Panc1 (cell line): ENCODE results near the gene MPC1.

Experiments
- POLR2AphosphoS5 ChIP-seq: IDR thresholded peaks from 2 replicates; pipeline ENCODE4 v1.6.1; 2012; ENCODE audit warnings: mild to moderate bottlenecking, low read depth, low read length, moderate library complexity
- SIN3A ChIP-seq: IDR thresholded peaks from 2 replicates; pipeline ENCODE4 v1.6.1; 2012; ENCODE audit warnings: low read depth, mild to moderate bottlenecking, low read length, moderate library complexity, borderline replicate concordance; ENCODE audit not compliant: insufficient read depth
- TCF7L2 ChIP-seq: IDR thresholded peaks from 2 replicates; pipeline ENCODE4 v1.6.1; 2011; ENCODE audit warnings: mild to moderate bottlenecking, low read depth, low read length, inconsistent platforms
- TF ChIP-seq, protein P1 (sequence below): fragments of 450-650 bp; IDR thresholded peaks from 2 replicates; pipeline ENCODE4 v1.5.1; 2017; ENCODE audit warnings: mild to moderate bottlenecking
- TF ChIP-seq, protein P2 (sequence below), 2 experiments: IDR thresholded peaks; 2 replicates each; pipeline ENCODE4 v1.6.1; 2011 to 2012; ENCODE audit warnings: low read depth in 2 of 2, control low read depth in 1 of 2, low read length in 1 of 2, mild to moderate bottlenecking in 1 of 2, moderate library complexity in 1 of 2; ENCODE audit not compliant: insufficient read depth in 1 of 2

DNA sequence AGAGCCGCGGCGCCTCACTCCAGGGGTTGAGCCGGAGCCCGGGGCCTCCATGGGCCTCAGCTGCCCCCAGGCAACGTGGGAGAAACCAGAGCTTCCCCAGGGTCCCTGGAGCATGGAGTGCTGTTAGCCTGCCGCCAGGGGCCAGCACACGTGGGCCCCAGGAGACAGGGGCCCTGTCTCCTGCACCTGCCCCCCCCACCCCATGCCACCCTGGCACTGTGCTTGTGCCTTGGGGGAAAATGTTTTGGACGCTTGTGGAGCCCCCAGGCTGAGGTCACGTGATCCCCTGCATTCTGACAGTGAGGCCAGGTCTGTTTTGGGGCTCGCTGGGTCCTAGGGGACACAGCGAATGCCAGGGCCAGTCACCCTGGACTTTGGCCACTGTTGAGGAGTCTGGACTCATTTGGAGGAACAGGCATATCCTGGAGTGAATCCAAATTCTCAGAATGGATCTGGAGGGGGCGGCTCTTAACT, 30.2 kb upstream of the MPC1 start:
- TF ChIP-seq, protein P1, sequence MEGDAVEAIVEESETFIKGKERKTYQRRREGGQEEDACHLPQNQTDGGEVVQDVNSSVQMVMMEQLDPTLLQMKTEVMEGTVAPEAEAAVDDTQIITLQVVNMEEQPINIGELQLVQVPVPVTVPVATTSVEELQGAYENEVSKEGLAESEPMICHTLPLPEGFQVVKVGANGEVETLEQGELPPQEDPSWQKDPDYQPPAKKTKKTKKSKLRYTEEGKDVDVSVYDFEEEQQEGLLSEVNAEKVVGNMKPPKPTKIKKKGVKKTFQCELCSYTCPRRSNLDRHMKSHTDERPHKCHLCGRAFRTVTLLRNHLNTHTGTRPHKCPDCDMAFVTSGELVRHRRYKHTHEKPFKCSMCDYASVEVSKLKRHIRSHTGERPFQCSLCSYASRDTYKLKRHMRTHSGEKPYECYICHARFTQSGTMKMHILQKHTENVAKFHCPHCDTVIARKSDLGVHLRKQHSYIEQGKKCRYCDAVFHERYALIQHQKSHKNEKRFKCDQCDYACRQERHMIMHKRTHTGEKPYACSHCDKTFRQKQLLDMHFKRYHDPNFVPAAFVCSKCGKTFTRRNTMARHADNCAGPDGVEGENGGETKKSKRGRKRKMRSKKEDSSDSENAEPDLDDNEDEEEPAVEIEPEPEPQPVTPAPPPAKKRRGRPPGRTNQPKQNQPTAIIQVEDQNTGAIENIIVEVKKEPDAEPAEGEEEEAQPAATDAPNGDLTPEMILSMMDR: no peak
- TF ChIP-seq POLR2AphosphoS5: no peak
- TF ChIP-seq SIN3A: no peak
- TF ChIP-seq, protein P2, sequence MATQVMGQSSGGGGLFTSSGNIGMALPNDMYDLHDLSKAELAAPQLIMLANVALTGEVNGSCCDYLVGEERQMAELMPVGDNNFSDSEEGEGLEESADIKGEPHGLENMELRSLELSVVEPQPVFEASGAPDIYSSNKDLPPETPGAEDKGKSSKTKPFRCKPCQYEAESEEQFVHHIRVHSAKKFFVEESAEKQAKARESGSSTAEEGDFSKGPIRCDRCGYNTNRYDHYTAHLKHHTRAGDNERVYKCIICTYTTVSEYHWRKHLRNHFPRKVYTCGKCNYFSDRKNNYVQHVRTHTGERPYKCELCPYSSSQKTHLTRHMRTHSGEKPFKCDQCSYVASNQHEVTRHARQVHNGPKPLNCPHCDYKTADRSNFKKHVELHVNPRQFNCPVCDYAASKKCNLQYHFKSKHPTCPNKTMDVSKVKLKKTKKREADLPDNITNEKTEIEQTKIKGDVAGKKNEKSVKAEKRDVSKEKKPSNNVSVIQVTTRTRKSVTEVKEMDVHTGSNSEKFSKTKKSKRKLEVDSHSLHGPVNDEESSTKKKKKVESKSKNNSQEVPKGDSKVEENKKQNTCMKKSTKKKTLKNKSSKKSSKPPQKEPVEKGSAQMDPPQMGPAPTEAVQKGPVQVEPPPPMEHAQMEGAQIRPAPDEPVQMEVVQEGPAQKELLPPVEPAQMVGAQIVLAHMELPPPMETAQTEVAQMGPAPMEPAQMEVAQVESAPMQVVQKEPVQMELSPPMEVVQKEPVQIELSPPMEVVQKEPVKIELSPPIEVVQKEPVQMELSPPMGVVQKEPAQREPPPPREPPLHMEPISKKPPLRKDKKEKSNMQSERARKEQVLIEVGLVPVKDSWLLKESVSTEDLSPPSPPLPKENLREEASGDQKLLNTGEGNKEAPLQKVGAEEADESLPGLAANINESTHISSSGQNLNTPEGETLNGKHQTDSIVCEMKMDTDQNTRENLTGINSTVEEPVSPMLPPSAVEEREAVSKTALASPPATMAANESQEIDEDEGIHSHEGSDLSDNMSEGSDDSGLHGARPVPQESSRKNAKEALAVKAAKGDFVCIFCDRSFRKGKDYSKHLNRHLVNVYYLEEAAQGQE (IDR thresholded peaks at IDR 0.05; ENCODE audit: insufficient read depth in 1 of 2, low read depth in 2 of 2, low read length in 1 of 2): no peak
- TF ChIP-seq TCF7L2: no peak
